Neutrophil (primary cell): ENCODE results near the gene UBXN11.

Experiments
- H3K27ac ChIP-seq: fragments of 200-600 bp; sonication (generic); 2 replicates; pipeline ENCODE4 v1.5.1; 2016; ENCODE audit warnings: mild to moderate bottlenecking, moderate library complexity
- H3K27me3 ChIP-seq: fragments of 200-600 bp; sonication (generic); 2 replicates; pipeline ENCODE4 v1.6.0; 2016; ENCODE audit warnings: mild to moderate bottlenecking
- H3K36me3 ChIP-seq: fragments of 200-600 bp; sonication (generic); 2 replicates; pipeline ENCODE4 v1.5.1; 2017
- H3K4me1 ChIP-seq, 2 experiments: fragments of 200-600 bp in 1 of 2; sonication (generic) in 1 of 2; 1 replicate in 1 of 2; 2 replicates in 1 of 2; pipeline versions ENCODE4 v1.5.1 to v1.6.1; 2013 to 2016; ENCODE audit warnings: low read depth in 1 of 2, low read length in 1 of 2, mild to moderate bottlenecking in 1 of 2, moderate library complexity in 1 of 2; ENCODE audit not compliant: control insufficient read depth in 1 of 2, insufficient read depth in 1 of 2
- H3K4me3 ChIP-seq, 2 experiments: fragments of 200-600 bp in 1 of 2; sonication (generic) in 1 of 2; 1 replicate in 1 of 2; 2 replicates in 1 of 2; pipeline ENCODE4 v1.5.1; 2013 to 2016; ENCODE audit warnings: low read depth in 1 of 2, low read length in 1 of 2, mild to moderate bottlenecking in 1 of 2, moderate library complexity in 1 of 2
- H3K9me3 ChIP-seq: fragments of 200-600 bp; sonication (generic); 2 replicates; pipeline ENCODE4 v1.5.1; 2016
- CTCF ChIP-seq: fragments of 200-600 bp; sonication (generic); IDR thresholded peaks from 2 replicates; pipeline ENCODE4 v1.5.1; 2016; ENCODE audit warnings: antibody characterized with exemption

Gene UBXN11

GRCh38 chr1:26353210-26353859 lies 46.9 kb upstream of the UBXN11 start:
- no peaks in the 10 kb centered on the region for H3K9me3 ChIP-seq
- H3K36me3 ChIP-seq = no peaks in the 10 kb centered on the region
- no peaks in the 10 kb centered on the region for H3K4me1 ChIP-seq
- TF ChIP-seq CTCF = no peak
- peaks cover 31% of the 10 kb centered on the region for H3K27me3 ChIP-seq
- no peak overlapping the region for H3K27ac ChIP-seq
- no peak overlapping the region for H3K4me3 ChIP-seq

GRCh38 chr1:26352338-26352679 lies 45.9 kb upstream of the UBXN11 start:
- no peak overlapping the region for H3K4me3 ChIP-seq
- H3K27me3 ChIP-seq = peaks cover 21% of the 10 kb centered on the region
- no peak for TF ChIP-seq CTCF

GRCh38 chr1:26351590-26352337 lies 45.3 kb upstream of the UBXN11 start:
- H3K27me3 ChIP-seq = peaks cover 16% of the 10 kb centered on the region
- no peak overlapping the region for H3K4me3 ChIP-seq
- H3K4me1 ChIP-seq = no peaks in the 10 kb centered on the region
- TF ChIP-seq CTCF = no peak
- no peak overlapping the region for H3K27ac ChIP-seq
- no peaks in the 10 kb centered on the region for H3K36me3 ChIP-seq
- H3K9me3 ChIP-seq = no peaks in the 10 kb centered on the region

More at GRCh38 chr1:26352338-26352679, 45.9 kb upstream of the UBXN11 start:
- H3K27ac ChIP-seq = no peak overlapping the region
- H3K4me1 ChIP-seq = no peaks in the 10 kb centered on the region
- no peaks in the 10 kb centered on the region for H3K9me3 ChIP-seq
- H3K36me3 ChIP-seq = no peaks in the 10 kb centered on the region

GRCh38 chr1:26350701-26351589 lies 44.5 kb upstream of the UBXN11 start:
- H3K27ac ChIP-seq = no peak overlapping the region

More at GRCh38 chr1:26350701-26351589, 44.5 kb upstream of the UBXN11 start:
- Histone ChIP-seq H3K4me3 (no peak overlapping the region), H3K9me3 (no peaks in the 10 kb centered on the region), H3K4me1 (peaks cover 0 to 5% of the 10 kb centered on the region in 2 experiments), H3K27me3 (peaks cover 8% of the 10 kb centered on the region), H3K36me3 (no peaks in the 10 kb centered on the region)
- no peak for TF ChIP-seq CTCF
